DND-41 (cell line): ENCODE data around the gene PRPF38B.

ENCODE experiments used
- CTCF ChIP-seq: IDR thresholded peaks from 2 replicates; pipeline ENCODE4 v1.5.1; 2012; ENCODE audit warnings: borderline replicate concordance, low read length, moderate library complexity, mild to moderate bottlenecking; ENCODE audit not compliant: poor library complexity, severe bottlenecking; ENCODE audit errors: extremely low read depth
- EZH2 ChIP-seq: IDR thresholded peaks from 3 replicates; pipeline ENCODE4 v1.6.1; 2012; ENCODE audit warnings: borderline replicate concordance, low read depth, mild to moderate bottlenecking, moderate library complexity, low read length, inconsistent platforms; ENCODE audit not compliant: severe bottlenecking

GRCh38 chr1:108644984-108645383, 47.1 kb upstream of the PRPF38B start:
- TF ChIP-seq CTCF (no peak), EZH2 (no peak)
